ENCODE data around the gene KAZN.

DNA sequence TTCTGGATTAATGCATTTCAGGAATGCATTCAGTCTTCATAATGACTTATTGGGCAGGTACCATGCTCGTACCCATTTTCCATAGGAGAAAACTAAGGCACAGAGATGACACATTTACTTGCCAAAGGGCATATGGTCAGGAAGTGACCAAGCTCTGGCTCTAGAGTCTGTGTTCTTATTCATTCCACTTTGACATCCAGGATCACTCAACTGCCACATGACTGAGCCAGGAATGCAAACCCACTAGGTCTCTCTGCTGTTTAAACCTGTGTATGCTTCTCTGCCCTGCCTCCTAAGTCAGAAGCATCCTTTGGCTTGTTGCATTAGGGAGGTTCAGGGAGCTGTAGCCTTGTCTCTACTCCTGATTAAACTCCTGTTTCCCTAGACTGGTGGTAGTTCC, 7.5 kb downstream of the KAZN start:
- TF ChIP-seq, protein P1, sequence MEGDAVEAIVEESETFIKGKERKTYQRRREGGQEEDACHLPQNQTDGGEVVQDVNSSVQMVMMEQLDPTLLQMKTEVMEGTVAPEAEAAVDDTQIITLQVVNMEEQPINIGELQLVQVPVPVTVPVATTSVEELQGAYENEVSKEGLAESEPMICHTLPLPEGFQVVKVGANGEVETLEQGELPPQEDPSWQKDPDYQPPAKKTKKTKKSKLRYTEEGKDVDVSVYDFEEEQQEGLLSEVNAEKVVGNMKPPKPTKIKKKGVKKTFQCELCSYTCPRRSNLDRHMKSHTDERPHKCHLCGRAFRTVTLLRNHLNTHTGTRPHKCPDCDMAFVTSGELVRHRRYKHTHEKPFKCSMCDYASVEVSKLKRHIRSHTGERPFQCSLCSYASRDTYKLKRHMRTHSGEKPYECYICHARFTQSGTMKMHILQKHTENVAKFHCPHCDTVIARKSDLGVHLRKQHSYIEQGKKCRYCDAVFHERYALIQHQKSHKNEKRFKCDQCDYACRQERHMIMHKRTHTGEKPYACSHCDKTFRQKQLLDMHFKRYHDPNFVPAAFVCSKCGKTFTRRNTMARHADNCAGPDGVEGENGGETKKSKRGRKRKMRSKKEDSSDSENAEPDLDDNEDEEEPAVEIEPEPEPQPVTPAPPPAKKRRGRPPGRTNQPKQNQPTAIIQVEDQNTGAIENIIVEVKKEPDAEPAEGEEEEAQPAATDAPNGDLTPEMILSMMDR (IDR thresholded peaks at IDR 0.05): no peak
- no peak for TF ChIP-seq POLR2A (IDR thresholded peaks at IDR 0.05)
